Measurements from ENCODE around the gene MXRA8.

Gene MXRA8

DNA sequence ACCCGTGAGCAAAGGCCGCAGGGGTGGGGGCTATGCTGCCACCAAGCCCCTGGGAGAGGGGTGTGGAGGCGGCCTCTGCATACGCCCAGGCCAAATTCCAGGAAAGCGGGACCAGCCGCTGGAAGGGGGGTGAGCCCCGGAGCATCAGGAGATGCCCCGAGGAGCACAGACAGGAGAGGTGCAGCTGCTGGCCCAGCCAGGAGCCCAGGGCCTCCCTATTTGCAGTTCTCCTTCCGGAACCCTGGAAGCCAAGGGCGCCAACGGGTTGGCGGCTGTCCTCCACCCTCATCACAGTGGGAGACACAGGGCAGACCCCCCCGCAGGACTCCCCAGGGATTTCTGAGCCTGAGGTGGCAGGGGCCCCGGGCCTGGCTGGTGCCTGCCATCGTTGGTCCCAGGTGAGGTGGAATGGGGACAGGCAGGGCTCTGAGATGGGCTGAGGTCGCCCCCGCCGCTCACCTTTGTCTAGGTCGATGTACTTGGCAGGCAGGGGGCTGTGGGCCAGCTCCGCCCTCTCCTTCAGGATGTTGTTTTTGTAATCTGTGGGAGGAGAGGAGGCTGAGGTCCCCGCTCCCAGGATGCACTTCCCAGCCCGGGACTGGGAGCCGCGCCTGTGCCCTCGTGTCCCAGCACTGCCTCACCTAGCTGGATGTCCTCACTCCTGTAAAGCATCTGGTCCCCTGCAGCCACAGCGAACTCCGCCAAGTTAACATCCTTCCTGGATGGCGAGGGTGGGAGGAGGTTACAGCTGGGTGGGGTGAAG lies 4.8 kb downstream of the MXRA8 start:
- H3K4me3 ChIP-seq (ENCODE audit: low read depth, low read length), result no peak overlapping the region
- no peak for DNase-seq (ENCODE audit: low read depth)
- TF ChIP-seq MYC (IDR thresholded peaks at IDR 0.05; ENCODE audit: low read depth, low read length), result no peak
- no peak for TF ChIP-seq CTCF (IDR thresholded peaks at IDR 0.05; ENCODE audit: low read depth, low read length)
- TF ChIP-seq, protein P1, sequence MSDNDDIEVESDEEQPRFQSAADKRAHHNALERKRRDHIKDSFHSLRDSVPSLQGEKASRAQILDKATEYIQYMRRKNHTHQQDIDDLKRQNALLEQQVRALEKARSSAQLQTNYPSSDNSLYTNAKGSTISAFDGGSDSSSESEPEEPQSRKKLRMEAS (IDR thresholded peaks at IDR 0.05; ENCODE audit: low read depth, low read length), result no peak
- no peak for TF ChIP-seq POLR2A (IDR thresholded peaks at IDR 0.05; ENCODE audit: extremely low read depth, insufficient read length)

DNA sequence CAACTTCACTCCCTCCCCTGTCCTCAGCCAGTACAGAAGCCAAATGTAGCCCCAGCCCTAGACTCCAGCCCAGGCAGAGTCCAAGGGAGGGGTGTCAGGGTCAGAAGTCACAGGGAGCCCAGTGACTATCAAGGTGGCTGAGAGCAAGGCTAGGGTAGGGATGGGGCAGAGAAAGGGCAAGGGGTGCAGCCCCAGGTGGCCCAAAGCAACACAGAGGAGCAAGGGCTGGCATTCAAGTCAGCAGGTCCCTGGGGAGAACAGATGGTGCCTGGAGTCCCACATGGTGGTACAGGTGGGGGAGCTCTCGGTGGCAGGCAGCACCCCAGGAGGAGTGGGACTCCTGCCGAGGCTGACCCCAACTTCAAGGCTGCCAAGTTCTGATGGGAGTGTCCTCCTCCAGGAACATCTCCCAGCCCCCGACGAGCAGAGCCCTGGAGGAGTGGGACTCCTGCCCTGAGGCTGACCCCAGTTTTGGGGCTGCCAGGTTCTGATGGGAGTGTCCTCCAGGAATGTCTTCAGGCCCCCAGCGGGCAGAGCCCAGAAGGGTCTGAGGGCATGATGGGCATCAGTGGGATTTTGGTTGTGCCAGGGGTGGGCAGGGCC lies 5.5 kb downstream of the MXRA8 start:
- no peak overlapping the region for H3K4me3 ChIP-seq (ENCODE audit: low read depth, low read length)
- TF ChIP-seq, protein P1 (IDR thresholded peaks at IDR 0.05; ENCODE audit: low read depth, low read length), result no peak
- TF ChIP-seq CTCF (IDR thresholded peaks at IDR 0.05; ENCODE audit: low read depth, low read length) (no peak), POLR2A (IDR thresholded peaks at IDR 0.05; ENCODE audit: extremely low read depth, insufficient read length) (no peak), MYC (IDR thresholded peaks at IDR 0.05; ENCODE audit: low read depth, low read length) (no peak)
- no peak for DNase-seq (ENCODE audit: low read depth)

DNA sequence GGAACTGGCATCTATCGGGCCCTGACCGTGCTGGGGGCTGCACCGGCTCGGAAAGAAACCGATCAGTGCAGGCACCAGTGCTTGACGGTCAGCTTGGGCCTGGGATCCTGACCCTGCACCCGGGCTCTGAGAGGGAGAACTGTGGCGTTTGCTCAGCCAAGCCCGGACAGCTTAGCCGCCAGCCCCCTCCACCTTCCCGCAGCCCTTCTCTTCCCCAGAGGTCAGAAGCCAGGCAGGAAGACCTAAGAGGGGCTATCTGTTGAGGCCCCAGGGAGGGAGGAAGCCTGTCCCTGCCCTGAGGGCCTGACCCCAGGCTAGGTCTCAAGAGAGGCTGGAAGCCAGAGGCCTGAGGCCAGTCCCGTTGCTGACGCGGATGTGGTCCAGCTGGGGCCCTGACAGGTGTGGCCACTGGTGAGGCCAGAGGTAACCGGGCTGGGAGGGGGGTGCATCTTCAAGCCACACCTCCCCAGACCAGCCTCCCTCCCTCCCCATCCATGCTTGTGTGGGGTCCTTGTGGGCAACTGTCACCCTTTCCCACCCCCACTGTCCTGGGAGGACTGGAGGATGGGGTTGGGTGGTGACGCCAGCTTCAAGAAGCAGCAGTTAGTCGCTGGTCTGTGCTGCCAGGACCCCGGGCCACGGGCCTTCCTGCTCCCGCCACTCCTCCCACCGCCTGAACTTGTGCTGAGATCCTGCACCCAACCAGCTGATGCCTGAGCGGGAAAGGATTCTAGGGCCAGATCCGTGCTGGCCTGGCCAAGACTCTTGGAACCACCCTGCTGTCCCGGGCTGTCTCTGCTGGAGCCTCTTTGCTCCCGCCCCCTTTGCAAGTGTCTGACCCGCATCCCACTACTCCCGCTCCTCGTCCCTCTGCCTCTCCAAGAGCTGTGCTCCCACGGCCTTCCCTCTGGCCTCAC lies 6.6 kb downstream of the MXRA8 start:
- no peak for DNase-seq (ENCODE audit: low read depth)
- TF ChIP-seq, protein P1 (IDR thresholded peaks at IDR 0.05; ENCODE audit: low read depth, low read length), result no peak
- TF ChIP-seq CTCF (IDR thresholded peaks at IDR 0.05; ENCODE audit: low read depth, low read length) (no peak), MYC (IDR thresholded peaks at IDR 0.05; ENCODE audit: low read depth, low read length) (no peak), POLR2A (IDR thresholded peaks at IDR 0.05; ENCODE audit: extremely low read depth, insufficient read length) (no peak)
- no peak overlapping the region for H3K4me3 ChIP-seq (ENCODE audit: low read depth, low read length)

DNA sequence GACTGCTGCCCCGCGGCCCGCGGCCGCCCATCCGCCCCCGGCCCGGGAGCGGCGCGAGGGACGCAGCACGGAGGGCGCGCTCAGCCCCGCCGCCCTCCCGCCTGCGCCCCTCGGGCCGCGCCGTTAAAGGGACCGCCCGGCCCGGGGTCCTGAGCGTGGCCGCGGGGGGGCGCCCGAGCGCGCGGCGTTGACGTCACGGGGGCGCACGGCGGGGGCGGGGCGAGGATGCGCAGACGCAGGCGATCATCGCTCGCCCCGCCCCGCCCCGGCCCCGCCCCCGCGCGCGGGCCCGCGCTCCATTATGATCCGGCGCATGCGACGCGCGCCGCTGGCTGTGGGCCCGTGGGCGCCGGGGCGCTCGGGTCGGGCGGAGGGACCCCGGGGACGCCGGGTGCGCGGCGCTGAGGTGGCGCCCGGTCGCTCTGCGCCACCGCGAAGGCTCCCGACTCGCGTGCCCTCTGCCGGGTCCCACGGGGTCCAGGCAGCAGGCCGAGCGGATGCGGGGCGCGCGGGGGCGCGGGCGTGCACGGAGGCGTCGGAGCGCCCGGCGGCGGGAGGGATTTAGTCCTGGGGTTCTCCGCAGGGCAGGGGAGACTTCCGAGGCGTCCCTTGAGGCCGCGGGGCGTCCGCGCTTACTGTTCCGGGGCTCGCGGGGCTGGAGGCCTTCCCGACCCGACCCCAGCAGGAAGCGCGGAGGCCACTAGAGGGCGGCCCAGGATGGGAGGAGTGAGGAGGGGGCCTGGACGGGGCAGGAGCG lies 8.9 kb downstream of the MXRA8 start, which contains the start of gene DVL1:
Gene DVL1, minus strand, starts transcription at position 163 of the 757 bp plus-strand sequence. CDS start 353 bp downstream, outside the sequence.
- peak within 1 kb of the TSS; percentile 67 for H3K4me3 ChIP-seq (ENCODE audit: low read depth, low read length)
- DNase-seq (ENCODE audit: low read depth), result peak; percentile 81
- TF ChIP-seq POLR2A (IDR thresholded peaks at IDR 0.05; ENCODE audit: extremely low read depth, insufficient read length) (peak; percentile 65), MYC (IDR thresholded peaks at IDR 0.05; ENCODE audit: low read depth, low read length) (0 out of 2 replicates have a peak, but pooled peaks have one; percentile 3), CTCF (IDR thresholded peaks at IDR 0.05; ENCODE audit: low read depth, low read length) (peak; percentile 41)
- TF ChIP-seq, protein P1 (IDR thresholded peaks at IDR 0.05; ENCODE audit: low read depth, low read length), result no peak
